ENCODE results near the gene CNGA3. TPM values are rescaled to one million over a fixed set of nuclear protein-coding genes. Genes with fewer than 3 reads are reported as not detected.

The CNGA3 gene
- total RNA-seq, 1 experiment from 2014 or later = not detected

DNA sequence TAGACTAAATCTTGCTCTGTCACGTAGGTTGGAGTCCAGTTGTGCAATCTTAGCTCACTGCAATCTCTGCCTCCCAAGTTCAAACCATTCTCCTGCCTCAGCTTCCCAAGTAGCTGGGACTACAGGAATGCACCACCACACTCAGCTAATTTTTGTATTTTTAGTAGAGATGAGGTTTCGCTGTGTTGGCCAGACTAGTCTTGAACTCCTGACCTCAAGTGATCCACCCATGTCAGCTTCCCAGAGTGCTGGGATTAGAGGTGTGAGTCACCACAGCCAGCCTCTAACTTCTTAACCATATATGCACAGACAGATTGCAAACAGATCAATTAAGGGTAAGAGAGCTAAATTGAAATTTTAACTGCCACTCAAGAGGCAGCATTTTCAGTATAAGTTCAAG lies 22.1 kb upstream of the CNGA3 start:
- Histone ChIP-seq H3K4me1 (ENCODE audit: insufficient read depth, low read length) (no peaks in the 10 kb centered on the region), H4K8ac (replicated peaks; ENCODE audit: insufficient read length, low read depth, low read length) (no peak overlapping the region), H3K4ac (ENCODE audit: low read depth, low read length) (no peak overlapping the region), H3K27me3 (ENCODE audit: insufficient read depth, low read length) (no peaks in the 10 kb centered on the region), H4K5ac (ENCODE audit: insufficient read length, low read depth, low read length) (no peak overlapping the region), H3K23me2 (ENCODE audit: insufficient read length, low read depth, low read length, poor library complexity, severe bottlenecking) (no peaks in the 10 kb centered on the region), H3K23ac (ENCODE audit: insufficient read length, low read depth, low read length) (no peak overlapping the region), H2AK5ac (ENCODE audit: insufficient read length, low read length) (no peak overlapping the region), H2AFZ (ENCODE audit: low read length) (no peak overlapping the region), H3K79me1 (ENCODE audit: insufficient read depth, low read depth, low read length, poor library complexity, severe bottlenecking) (no peaks in the 10 kb centered on the region), H3K4me2 (ENCODE audit: insufficient read depth, insufficient read length, low read length) (no peak overlapping the region), H3K56ac (ENCODE audit: insufficient read length, low read depth, low read length) (no peak overlapping the region), H4K20me1 (ENCODE audit: control insufficient read depth, insufficient read depth, insufficient read length) (no peaks in the 10 kb centered on the region), H3T11ph (ENCODE audit: low read length) (no peak overlapping the region), H3K18ac (ENCODE audit: insufficient read length, low read depth, low read length) (no peak overlapping the region), H2BK120ac (ENCODE audit: low read depth, low read length, poor library complexity, severe bottlenecking) (no peak overlapping the region), H2BK15ac (ENCODE audit: low read depth, low read length) (no peak overlapping the region), H2BK12ac (ENCODE audit: insufficient read length, low read depth, low read length) (no peak overlapping the region), H3K9ac (ENCODE audit: extremely low read depth, insufficient read length, low read length) (no peak overlapping the region), H2BK5ac (ENCODE audit: insufficient read length, low read length) (no peak overlapping the region), H4K91ac (ENCODE audit: insufficient read length, low read depth, low read length) (no peak overlapping the region), H3K27ac (ENCODE audit: insufficient read length, low read depth, low read length) (no peak overlapping the region), H3K79me2 (ENCODE audit: insufficient read depth, low read length) (no peaks in the 10 kb centered on the region), H2BK20ac (ENCODE audit: low read depth, low read length, poor library complexity, severe bottlenecking) (no peak overlapping the region), H3K14ac (ENCODE audit: insufficient read depth, low read length) (no peak overlapping the region), H3K9me3 (ENCODE audit: control insufficient read depth, low read depth, low read length) (peaks cover 28% of the 10 kb centered on the region)
- peaks cover 25 to 70% (median 37%) of the 10 kb centered on the region in 3 experiments for H3K36me3 Mint-ChIP-seq (ENCODE audit: insufficient read depth in 1 of 3, low read depth in 3 of 3)
- DNase-seq = no peak
- peaks cover 53 to 59% of the 10 kb centered on the region in 2 experiments for H3K9me3 Mint-ChIP-seq
- peaks cover 6% of the 10 kb centered on the region for H3K27me3 Mint-ChIP-seq (ENCODE audit: low read depth)
- WGBS (ENCODE audit: extremely low coverage, insufficient read length, low lambda C conversion rate) = no CpG with 5 or more reads among the region's 2 CpGs
- H3K4me3 Mint-ChIP-seq = no peak overlapping the region
- TF ChIP-seq, protein P1, sequence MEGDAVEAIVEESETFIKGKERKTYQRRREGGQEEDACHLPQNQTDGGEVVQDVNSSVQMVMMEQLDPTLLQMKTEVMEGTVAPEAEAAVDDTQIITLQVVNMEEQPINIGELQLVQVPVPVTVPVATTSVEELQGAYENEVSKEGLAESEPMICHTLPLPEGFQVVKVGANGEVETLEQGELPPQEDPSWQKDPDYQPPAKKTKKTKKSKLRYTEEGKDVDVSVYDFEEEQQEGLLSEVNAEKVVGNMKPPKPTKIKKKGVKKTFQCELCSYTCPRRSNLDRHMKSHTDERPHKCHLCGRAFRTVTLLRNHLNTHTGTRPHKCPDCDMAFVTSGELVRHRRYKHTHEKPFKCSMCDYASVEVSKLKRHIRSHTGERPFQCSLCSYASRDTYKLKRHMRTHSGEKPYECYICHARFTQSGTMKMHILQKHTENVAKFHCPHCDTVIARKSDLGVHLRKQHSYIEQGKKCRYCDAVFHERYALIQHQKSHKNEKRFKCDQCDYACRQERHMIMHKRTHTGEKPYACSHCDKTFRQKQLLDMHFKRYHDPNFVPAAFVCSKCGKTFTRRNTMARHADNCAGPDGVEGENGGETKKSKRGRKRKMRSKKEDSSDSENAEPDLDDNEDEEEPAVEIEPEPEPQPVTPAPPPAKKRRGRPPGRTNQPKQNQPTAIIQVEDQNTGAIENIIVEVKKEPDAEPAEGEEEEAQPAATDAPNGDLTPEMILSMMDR (conservative IDR thresholded peaks at IDR 0.05) = no peak
- H3K4me1 Mint-ChIP-seq = no peaks in the 10 kb centered on the region
- H3K27ac Mint-ChIP-seq = no peak overlapping the region
